SK-N-SH (cell line): Measurements from ENCODE around the gene EVI5. TPM values are rescaled to one million over a fixed set of nuclear protein-coding genes. Genes with fewer than 3 reads are reported as not detected.

Experiments
- CTCF ChIA-PET: fragments of 300-600, 350-600 bp; formaldehyde crosslinking; extraction: SDS; loops from one replicate; lab custom pipeline; 2021; lab: Yijun Ruan, JAX
- POLR2A ChIA-PET: fragments of 350-600 bp; sonication (Branson Sonifier 250); formaldehyde crosslinking; extraction: SDS; loops from one replicate; lab custom pipeline; 2020; ENCODE audit warnings: antibody characterized with exemption, inconsistent platforms; lab: Yijun Ruan, JAX
- DNase-seq: peaks from one replicate; pipeline ENCODE4 v3.0.0; 2012
- H2AFZ ChIP-seq: fragments of 200-600 bp; sonication (generic); 2 replicates; pipeline ENCODE4 v1.8.1; 2016; ENCODE audit warnings: antibody characterized with exemption, mild to moderate bottlenecking, low read depth
- H3F3A ChIP-seq: fragments of 200-600 bp; sonication (generic); replicated peaks from 2 replicates; pipeline ENCODE3; 2016; ENCODE audit warnings: antibody characterized with exemption, mild to moderate bottlenecking; ENCODE audit not compliant: insufficient read depth
- H3K27ac ChIP-seq, 2 experiments: fragments of 200-500 bp in 1 of 2; fragments of 200-600 bp in 1 of 2; sonication (Bioruptor generic) in 1 of 2; sonication (generic), shearing (Covaris generic) in 1 of 2; 2 replicates each; pipeline versions ENCODE4 v1.5.1 to v1.6.1; 2014 to 2016; ENCODE audit warnings: low read depth in 2 of 2, inconsistent platforms in 1 of 2, low read length in 1 of 2, mild to moderate bottlenecking in 1 of 2, mixed read lengths in 1 of 2
- H3K27me3 ChIP-seq: fragments of 200-600 bp; sonication (generic), shearing (Covaris generic); 2 replicates; pipeline ENCODE4 v1.6.1; 2016; ENCODE audit warnings: mixed run types; ENCODE audit not compliant: insufficient read depth
- H3K36me3 ChIP-seq, 2 experiments: fragments of 200-500 bp in 1 of 2; fragments of 200-600 bp in 1 of 2; sonication (Bioruptor generic) in 1 of 2; sonication (generic) in 1 of 2; replicated peaks in 1 of 2; 2 replicates each; pipeline versions ENCODE3 to v1.5.1; 2014 to 2016; ENCODE audit warnings: low read length in 1 of 2, mild to moderate bottlenecking in 1 of 2; ENCODE audit not compliant: insufficient read depth in 2 of 2, control insufficient read depth in 1 of 2
- H3K4me1 ChIP-seq, 2 experiments: fragments of 200-500 bp in 1 of 2; fragments of 200-600 bp in 1 of 2; sonication (Bioruptor generic) in 1 of 2; sonication (generic), shearing (Covaris generic) in 1 of 2; 2 replicates each; pipeline versions ENCODE4 v1.5.1 to v1.6.1; 2014 to 2016; ENCODE audit warnings: low read depth in 1 of 2, low read length in 1 of 2, mixed run types in 1 of 2; ENCODE audit not compliant: insufficient read depth in 2 of 2, control insufficient read depth in 1 of 2
- H3K4me2 ChIP-seq: fragments of 200-600 bp; sonication (generic), shearing (Covaris generic); 2 replicates; pipeline ENCODE4 v1.6.1; 2017; ENCODE audit warnings: mixed run types
- H3K4me3 ChIP-seq, 2 experiments: fragments of 200-500 bp in 1 of 2; fragments of 200-600 bp in 1 of 2; sonication (Bioruptor generic) in 1 of 2; sonication (generic), shearing (Covaris generic) in 1 of 2; 2 replicates each; pipeline versions ENCODE4 v1.5.1 to v1.8.1; 2014 to 2016; ENCODE audit warnings: low read depth in 2 of 2, inconsistent platforms in 1 of 2, low read length in 1 of 2, mild to moderate bottlenecking in 1 of 2, mixed read lengths in 1 of 2, moderate library complexity in 1 of 2
- H3K79me2 ChIP-seq: fragments of 200-600 bp; sonication (generic); 2 replicates; pipeline ENCODE4 v1.8.1; 2017; ENCODE audit warnings: mild to moderate bottlenecking; ENCODE audit not compliant: insufficient read depth
- H3K9ac ChIP-seq: fragments of 200-600 bp; sonication (generic); 2 replicates; pipeline ENCODE4 v1.6.1; 2017; ENCODE audit warnings: mixed run types
- H3K9me2 ChIP-seq: fragments of 200-600 bp; sonication (generic); 2 replicates; pipeline ENCODE4 v1.6.1; 2017; ENCODE audit warnings: mixed run types
- H3K9me3 ChIP-seq: fragments of 200-600 bp; sonication (generic); 2 replicates; pipeline ENCODE4 v1.6.1; 2017; ENCODE audit warnings: mixed run types, mild to moderate bottlenecking, moderate library complexity
- H4K20me1 ChIP-seq: fragments of 200-600 bp; sonication (generic); 2 replicates; pipeline ENCODE4 v1.6.1; 2017; ENCODE audit warnings: mild to moderate bottlenecking, mixed run types; ENCODE audit not compliant: insufficient read depth
- EP300 ChIP-seq, 2 experiments: IDR thresholded peaks; 2 replicates each; pipeline versions ENCODE4 v1.4.0 to v1.6.1; 2012; ENCODE audit warnings: borderline replicate concordance in 1 of 2, low read depth in 1 of 2, low read length in 1 of 2
- FOXJ3 ChIP-seq: sonication (generic); formaldehyde crosslinking; IDR thresholded peaks from 2 replicates; pipeline ENCODE4 v1.5.1; 2020; ENCODE audit warnings: mild to moderate bottlenecking, missing genetic modification reagents
- FOXM1 ChIP-seq: IDR thresholded peaks from 2 replicates; pipeline ENCODE4 v1.4.0; 2012; ENCODE audit warnings: low read depth, mild to moderate bottlenecking
- GABPA ChIP-seq: IDR thresholded peaks from 2 replicates; pipeline ENCODE4 v1.4.0; 2012; ENCODE audit warnings: low read depth, mild to moderate bottlenecking
- GATA2 ChIP-seq: sonication (generic); formaldehyde crosslinking; IDR thresholded peaks from 2 replicates; pipeline ENCODE4 v1.5.0; 2020; ENCODE audit warnings: mild to moderate bottlenecking, missing genetic modification reagents
- JUND ChIP-seq: IDR thresholded peaks from 2 replicates; pipeline ENCODE4 v1.4.0; 2012
- NFIC ChIP-seq: IDR thresholded peaks from 2 replicates; pipeline ENCODE4 v1.4.0; 2012; ENCODE audit warnings: borderline replicate concordance
- NRF1 ChIP-seq: IDR thresholded peaks from 2 replicates; pipeline ENCODE4 v1.6.1; 2012; ENCODE audit warnings: low read depth, mild to moderate bottlenecking, low read length
- PBX3 ChIP-seq: IDR thresholded peaks from 2 replicates; pipeline ENCODE4; 2012
- POLR2AphosphoS5 ChIP-seq: IDR thresholded peaks from 2 replicates; pipeline ENCODE4 v1.6.1; 2012; ENCODE audit warnings: low read depth, low read length
- REST ChIP-seq: IDR thresholded peaks from 2 replicates; pipeline ENCODE4 v1.6.1; 2012; ENCODE audit warnings: mild to moderate bottlenecking, low read depth, low read length, moderate library complexity
- RFX5 ChIP-seq: IDR thresholded peaks from 2 replicates; pipeline ENCODE4 v1.6.1; 2012; ENCODE audit warnings: mild to moderate bottlenecking, improper control_type of control experiment, low read length
- TEAD4 ChIP-seq: IDR thresholded peaks from 2 replicates; pipeline ENCODE4 v1.4.0; 2012; ENCODE audit warnings: mild to moderate bottlenecking, borderline replicate concordance; ENCODE audit not compliant: insufficient read depth
- YY1 ChIP-seq: IDR thresholded peaks from 2 replicates; pipeline ENCODE4 v1.4.0; 2012; ENCODE audit warnings: low read depth, mild to moderate bottlenecking
- WGBS: methylation state at CpG from one replicate; pipeline ENCODE4 v1.1.6; 2017; ENCODE audit warnings: low lambda C conversion rate; 5-methylcytosine and 5-hydroxymethylcytosine counted together
- polyA plus RNA-seq, 3 experiments: library from polyadenylated mRNA; depleted of rRNA; stranded (reverse); fragments of >200 nt; gene quantifications; 2 replicates each; pipeline ENCODE4 v1.2.3, GENCODE V29; 2012
- TF ChIP-seq, protein P1 (sequence below): fragments of 150-350 bp; IDR thresholded peaks from 2 replicates; pipeline ENCODE4 v1.6.1; 2017; ENCODE audit warnings: antibody characterized with exemption, low read length, low read depth, borderline replicate concordance

EVI5 gene
- polyA plus RNA-seq, 1 of the 3 experiments (the other 2 are of a cell fraction), result 5.7 TPM

- Histone ChIP-seq H3K4me1 (peaks cover 0 to 2% of the 10 kb centered on the region in 2 experiments; a peak in 2 of 4 replicates), H3K36me3 (no peaks in the 10 kb centered on the region), H3K4me3 (no peak overlapping the region), H3K4me2 (no peak overlapping the region), H4K20me1 (no peaks in the 10 kb centered on the region), H3K79me2 (peaks cover 6% of the 10 kb centered on the region; the same call in 1 of the 2 replicates), H3F3A (no peaks in the 10 kb centered on the region), H3K27ac (no peak overlapping the region), H3K9ac (no peak overlapping the region), H2AFZ (no peak overlapping the region), H3K9me2 (no peaks in the 10 kb centered on the region), H3K27me3 (no peaks in the 10 kb centered on the region), H3K9me3 (no peaks in the 10 kb centered on the region)
- CTCF ChIA-PET, result no interaction called here
- no peak for DNase-seq
- WGBS, result 84% methylated on average over 4 of the region's 4 CpGs
- POLR2A ChIA-PET, result no interaction called here
- no peak for TF ChIP-seq FOXJ3 (CRISPR knock-in tag)
- no peak for TF ChIP-seq GATA2 (CRISPR knock-in tag)
- no peak for TF ChIP-seq POLR2AphosphoS5
- no peak for TF ChIP-seq EP300 (IDR thresholded peaks at IDR 0.05; ENCODE audit: borderline replicate concordance in 1 of 2, low read depth in 1 of 2, low read length in 1 of 2)
- TF ChIP-seq NFIC, result no peak
- TF ChIP-seq PBX3, result no peak
- TF ChIP-seq RFX5, result no peak
- no peak for TF ChIP-seq TEAD4
- TF ChIP-seq REST, result no peak
- TF ChIP-seq, protein P1, sequence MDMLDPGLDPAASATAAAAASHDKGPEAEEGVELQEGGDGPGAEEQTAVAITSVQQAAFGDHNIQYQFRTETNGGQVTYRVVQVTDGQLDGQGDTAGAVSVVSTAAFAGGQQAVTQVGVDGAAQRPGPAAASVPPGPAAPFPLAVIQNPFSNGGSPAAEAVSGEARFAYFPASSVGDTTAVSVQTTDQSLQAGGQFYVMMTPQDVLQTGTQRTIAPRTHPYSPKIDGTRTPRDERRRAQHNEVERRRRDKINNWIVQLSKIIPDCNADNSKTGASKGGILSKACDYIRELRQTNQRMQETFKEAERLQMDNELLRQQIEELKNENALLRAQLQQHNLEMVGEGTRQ, result no peak
- no peak for TF ChIP-seq YY1
- no peak for TF ChIP-seq NRF1
- TF ChIP-seq GABPA, result no peak
- no peak for TF ChIP-seq FOXM1
- no peak for TF ChIP-seq JUND
Observed at GRCh38 chr1:92709738-92710137, 75.2 kb downstream of the EVI5 start.
